Left renal cortex interstitium (tissue), 4 donors: ENCODE measurements around the gene CCNY. TPM values are rescaled to one million over a fixed set of nuclear protein-coding genes. Genes with fewer than 3 reads are reported as not detected.

Experiments used
- DNase-seq, 4 donors: peaks; one replicate each; pipeline ENCODE4 v3.0.0-alpha.2; 2013; ENCODE audit warnings: low read depth in 4 of 4, low spot score in 2 of 4, missing footprints in 1 of 4
- polyA plus RNA-seq, 4 donors: library from polyadenylated mRNA; unstranded; fragments of 120-200 nt; gene quantifications; one replicate each; pipeline ENCODE4 v1.2.1, GENCODE V29; 2013; ENCODE audit not compliant: insufficient read length in 4 of 4

CCNY gene
- polyA plus RNA-seq, 4 donors, result 87.1 to 120 (median 103) TPM

GRCh38 chr10:35573796-35574195 lies 237.5 kb downstream of the CCNY start:
- no peak for DNase-seq

GRCh38 chr10:35574924-35575352 lies 238.6 kb downstream of the CCNY start:
- no peak for DNase-seq

DNA sequence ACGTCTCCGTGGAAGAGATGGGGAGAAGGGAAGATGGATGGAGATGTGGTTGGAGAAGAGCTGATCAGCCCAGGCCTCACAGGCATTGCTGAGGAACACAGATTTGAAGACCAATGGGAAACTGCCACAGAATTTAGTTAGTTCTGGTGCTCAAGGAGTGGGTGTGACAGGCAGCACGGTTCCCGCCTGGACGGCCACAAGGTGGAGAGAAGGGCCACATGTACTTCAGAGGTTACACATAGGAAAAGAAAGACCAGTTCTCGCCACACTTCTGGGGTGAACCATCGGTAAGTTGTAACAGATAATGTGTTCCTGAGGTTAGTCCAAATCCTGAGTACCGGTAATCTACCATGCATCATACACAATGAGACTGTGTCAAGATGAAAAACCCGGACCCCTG lies 239.3 kb downstream of the CCNY start:
- no peak for DNase-seq

DNA sequence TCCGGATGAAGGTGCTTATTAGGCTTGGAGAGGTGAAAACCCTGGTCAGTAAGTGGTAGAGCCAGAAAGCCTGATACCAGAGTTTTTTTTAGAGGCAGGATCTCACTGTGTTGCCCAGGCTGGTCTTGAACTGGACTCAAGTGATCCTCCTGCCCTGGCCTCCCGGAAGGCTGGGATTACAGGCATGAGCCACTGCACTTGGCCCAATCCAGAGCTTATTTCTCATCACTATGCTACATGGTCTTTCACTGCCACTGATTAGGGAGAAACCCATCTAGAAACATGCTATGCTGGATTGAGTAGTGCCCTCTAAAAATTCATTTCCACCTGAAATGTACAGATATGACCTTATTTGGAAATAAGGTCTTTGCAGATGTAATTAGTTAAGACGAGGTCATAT lies 240.4 kb downstream of the CCNY start:
- DNase-seq, result no peak

GRCh38 chr10:35577926-35578617 lies 241.8 kb downstream of the CCNY start:
- no peak for DNase-seq

DNA sequence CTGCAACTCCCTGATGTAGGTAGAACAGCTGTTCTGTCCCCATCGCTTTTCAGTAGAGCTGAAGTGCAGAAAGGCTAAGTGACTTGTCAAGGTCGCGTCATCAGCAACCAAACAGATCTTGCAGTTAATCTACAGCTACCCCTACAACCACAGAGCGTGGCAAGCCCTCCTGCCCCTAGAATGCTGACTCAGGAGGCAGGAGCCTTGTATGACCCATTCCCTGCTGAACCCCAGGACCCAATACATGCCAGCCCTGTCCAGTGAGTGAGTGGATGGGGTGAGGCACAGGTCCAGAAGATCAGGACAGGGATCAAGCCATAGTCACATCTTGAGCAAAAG lies 242.3 kb downstream of the CCNY start:
- no peak for DNase-seq

DNA sequence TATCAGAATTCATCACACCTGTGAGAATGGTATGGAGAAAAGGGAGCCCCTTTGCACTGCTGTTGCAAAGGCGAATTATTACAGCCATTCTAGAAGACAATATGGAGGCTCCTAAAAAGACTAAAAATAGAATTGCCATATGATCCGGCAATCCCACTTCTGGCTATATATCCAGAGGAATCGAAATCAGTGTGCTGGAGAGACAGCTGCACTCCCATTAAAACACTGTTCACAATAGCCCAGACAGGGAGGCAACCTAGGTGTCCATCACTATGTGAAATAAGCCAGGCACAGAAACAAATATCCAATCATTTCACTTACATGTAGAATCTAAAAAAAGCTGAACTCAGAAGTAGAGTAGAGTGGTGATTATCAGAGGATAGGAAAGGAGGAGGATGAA lies 242.8 kb downstream of the CCNY start:
- no peak for DNase-seq

- DNase-seq, result no peak
These were observed 243.6 kb downstream of the CCNY start for GRCh38 chr10:35579726-35580422.

DNA sequence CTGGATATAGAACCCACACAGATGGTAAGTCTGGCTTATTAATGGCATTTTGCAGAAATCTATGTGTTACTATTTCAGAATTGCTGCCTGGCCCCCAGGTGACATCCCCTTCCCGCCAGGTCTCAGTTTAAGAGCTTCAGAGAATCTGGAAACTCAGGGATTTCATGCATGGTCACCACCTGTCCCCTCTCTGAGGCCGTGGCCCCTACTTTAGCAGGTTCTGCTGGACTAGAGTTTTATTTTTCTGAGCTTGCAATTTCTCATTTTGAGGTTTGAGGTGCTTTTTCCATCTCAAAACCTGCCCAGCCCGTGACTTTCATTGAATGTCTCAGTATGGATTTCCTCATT lies 244.1 kb downstream of the CCNY start:
- no peak for DNase-seq

- no peak for DNase-seq
These were observed 245.3 kb downstream of the CCNY start for GRCh38 chr10:35581655-35582054.

DNA sequence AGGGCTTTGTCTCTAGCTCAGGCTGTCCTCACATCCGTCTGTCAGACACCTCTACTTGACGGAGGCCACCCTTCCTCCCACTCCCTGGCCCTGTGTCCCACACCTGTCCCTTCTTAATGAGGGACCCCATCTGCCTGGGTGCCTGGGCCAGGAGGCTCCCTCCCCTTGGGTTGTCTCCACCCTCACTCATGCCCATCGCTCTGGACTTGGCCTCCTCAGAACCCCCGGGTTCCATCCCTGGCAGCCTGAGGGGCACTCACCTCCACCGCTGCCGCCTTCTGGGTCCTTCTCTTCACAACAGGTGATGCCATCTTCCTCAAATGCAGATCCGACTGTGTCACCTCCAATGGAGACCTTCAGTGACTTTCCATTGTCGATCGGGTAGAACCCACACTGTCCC lies 248.6 kb downstream of the CCNY start:
- no peak for DNase-seq

- no peak for DNase-seq
These were observed 249.0 kb downstream of the CCNY start for GRCh38 chr10:35585356-35585755.

- no peak for DNase-seq
These were observed 249.7 kb downstream of the CCNY start for GRCh38 chr10:35585903-35586535.

- DNase-seq, result no peak
These were observed 252.5 kb downstream of the CCNY start for GRCh38 chr10:35588836-35589235.

- no peak for DNase-seq
These were observed 256.1 kb downstream of the CCNY start for GRCh38 chr10:35592441-35592840.

DNA sequence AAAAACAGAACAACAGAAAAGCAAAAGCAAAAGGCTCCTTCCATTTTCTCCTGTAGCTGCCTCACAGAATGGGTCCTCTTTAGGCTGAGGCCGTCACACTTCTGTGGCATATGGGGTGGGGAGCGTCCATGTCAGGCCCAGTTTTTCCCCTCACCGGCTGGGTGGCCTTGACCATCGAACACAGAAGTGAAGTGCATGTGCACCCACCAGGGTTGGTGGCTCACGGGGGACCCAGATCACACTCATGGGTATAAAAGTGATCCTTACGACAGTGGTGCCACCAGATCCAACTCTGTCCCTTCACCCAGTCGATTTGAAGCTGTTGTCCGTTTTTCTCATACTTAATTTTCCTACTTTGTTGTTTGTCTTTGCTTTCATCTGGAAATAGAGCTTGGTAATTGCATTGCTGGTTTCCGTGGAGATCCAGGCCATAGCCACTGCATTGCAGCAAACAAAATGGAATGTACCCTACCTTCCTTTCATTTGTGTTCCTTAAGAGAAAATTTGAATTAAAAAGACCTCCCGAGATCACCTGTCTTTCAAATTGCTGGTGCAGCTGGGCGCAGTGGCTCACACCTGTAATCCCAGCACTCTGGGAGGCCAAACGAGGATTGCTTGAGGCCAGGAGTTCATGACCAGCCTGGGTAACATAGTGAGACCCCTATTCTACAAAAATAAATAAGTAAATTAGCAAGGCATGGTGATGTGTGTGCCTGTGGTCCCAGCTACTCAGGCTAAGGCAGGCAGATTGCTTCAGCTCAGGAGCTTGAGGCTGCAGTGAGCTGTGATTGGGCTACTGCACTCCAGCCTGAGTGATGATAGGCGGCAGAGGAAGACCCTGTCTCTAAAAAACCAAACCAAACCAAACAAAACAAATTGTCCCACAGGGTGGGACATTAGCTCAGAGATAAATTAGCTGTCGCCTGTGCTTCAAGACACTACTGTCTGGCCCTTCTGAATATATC lies 258.1 kb downstream of the CCNY start:
- no peak for DNase-seq

DNA sequence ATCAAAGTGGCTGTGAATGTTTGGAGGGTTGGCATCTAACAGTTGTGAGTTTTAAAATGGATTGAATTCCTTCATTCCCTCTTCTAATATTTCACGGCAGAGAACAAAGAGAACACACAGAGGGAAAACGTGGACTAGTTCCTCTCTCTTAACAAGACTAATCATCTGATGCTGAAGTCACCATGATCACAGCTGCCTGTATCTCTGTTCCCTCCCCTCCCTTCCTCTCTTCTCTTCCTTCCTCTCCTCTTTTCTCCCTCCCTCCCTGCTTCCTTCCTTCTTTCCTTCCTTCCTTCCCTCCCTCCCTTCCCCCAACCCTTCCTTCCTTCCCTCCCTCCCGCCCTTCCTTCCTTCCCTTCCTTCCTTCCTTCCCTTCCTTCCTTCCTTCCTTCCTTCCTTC lies 258.8 kb downstream of the CCNY start:
- DNase-seq, result no peak

DNA sequence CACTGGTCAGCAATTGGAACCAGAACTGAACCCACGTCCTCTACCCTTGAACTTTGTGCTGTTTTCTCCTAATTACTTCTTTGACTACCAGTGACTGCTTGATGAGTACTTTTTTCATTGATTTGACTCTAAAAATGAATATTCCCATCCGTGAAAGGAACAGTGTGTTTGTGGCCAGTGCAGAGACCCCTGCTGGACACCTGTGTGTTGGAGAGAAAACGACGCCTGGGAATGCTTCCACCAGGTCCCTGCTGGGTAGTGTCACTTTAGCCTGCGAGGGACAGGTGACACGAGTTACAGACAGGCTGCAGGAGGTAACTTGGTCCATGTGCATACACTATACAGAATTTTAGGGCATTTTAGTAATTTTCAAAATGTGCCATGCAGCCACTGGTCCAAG lies 262.1 kb downstream of the CCNY start:
- no peak for DNase-seq

- DNase-seq, result no peak
These were observed 263.9 kb downstream of the CCNY start for GRCh38 chr10:35600193-35600592.

DNA sequence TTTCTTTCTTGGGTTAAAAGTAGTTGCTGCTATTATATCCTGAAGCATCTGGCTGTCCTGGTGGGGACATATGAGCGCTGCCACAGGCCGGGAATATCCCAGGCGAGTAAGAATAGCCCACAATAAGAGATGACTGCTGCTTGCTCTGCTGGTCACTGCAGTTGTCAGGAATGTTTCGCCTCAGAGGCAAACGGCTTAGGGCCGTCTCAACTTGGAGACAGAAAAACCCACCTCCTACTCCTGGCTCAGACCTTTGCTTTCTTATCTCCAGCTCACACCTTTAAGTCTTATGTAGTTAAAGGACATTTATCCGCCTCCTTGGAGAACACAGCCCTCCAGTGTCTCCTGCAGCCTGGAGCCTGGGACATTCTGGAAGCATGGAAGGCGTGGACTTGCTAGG lies 268.9 kb downstream of the CCNY start, which contains the start of gene GJD4:
Gene GJD4 (plus strand): TSS at position 151 of the 400 bp plus-strand sequence. CDS start 227 bp downstream, at position 378.
- no peak for DNase-seq

GRCh38 chr10:35606430-35606829 lies 270.1 kb downstream of the CCNY start:
- no peak for DNase-seq
